ENCODE measurements around the gene MTMR1.

The MTMR1 gene

DNA sequence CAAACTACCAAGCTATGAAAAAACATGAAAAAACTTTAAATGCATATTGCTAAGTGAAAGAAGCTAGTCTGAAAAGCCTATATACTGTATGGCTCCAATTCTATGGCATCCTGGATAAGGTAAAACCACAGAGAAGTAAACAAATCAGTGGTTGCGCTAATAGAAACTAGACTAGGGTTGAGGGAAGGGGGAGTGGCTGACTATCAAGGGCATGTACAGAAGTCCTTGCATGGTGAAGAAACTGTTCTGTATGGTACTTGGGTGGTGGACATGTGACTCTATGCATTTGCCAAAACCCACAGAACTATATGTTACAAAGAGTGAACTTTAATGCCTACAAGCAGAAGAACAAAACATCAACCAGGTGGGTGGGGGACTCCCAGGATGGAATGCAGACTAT lies 96.8 kb downstream of the MTMR1 start:
- DNase-seq (ENCODE audit: low read depth): no peak

DNA sequence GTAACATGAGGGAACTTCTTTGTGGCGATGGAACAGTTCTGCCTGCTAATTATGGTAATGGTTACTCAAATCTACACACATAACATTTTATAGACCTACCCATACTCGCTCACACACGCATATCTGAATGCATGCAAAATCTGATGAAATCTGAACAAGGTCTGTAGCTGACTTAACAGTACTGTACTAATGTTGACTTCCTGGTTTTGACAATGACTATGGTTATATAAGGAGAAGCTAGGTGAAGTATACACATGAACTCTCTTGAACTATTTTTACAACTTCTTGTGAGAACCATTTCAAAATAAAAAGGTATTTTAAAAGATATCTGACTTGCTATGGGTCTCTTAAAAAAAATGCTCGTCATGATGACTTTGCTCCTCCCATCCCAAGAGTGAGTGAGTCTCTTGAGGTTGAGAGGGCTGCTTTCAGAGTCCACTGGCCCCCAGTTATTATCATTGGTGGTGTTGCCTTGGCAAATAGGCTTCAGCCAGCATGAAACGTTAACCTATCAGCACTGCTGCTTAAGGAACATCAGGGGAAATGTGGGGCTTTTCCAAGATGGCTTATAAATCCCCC lies 99.8 kb downstream of the MTMR1 start:
- DNase-seq (ENCODE audit: low read depth): no peak

DNA sequence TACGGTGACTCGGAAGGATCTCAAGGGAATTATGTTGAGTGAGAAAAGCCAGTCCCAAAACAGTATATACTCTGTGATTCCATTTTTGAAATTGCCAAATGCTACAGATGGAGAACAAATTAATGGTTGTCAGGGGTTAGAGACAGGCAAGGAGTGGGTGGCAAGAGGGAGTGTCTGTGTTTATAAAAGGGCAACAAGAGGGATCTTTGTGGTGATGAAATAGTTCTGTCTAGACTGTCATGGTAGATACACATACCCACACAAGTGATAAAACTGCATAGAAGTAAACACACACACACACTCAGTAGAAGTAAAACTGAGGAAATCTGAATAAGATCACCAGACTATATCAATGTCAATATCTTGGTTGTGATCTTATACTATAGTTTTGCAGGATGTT lies 112.5 kb downstream of the MTMR1 start:
- DNase-seq (ENCODE audit: low read depth): no peak

DNA sequence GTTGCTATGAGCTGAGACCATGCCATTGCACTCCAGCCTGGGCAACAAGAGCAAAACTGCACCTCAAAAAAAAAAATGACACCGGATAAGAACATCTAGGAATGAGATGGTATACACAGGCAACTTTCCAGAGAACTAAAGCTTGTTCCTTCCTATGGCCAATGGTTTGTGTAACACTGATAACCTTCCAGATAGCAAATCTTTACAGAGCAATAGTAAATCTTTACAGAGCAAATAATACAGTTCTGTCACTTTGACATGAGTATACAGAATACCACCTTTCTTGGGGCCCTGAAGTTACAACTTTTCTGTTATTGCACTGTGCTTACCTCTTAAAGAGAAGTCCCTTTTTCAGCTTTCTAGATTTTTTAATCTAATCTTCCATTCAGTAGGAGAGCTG lies 113.6 kb downstream of the MTMR1 start:
- no peak for DNase-seq (ENCODE audit: low read depth)

DNA sequence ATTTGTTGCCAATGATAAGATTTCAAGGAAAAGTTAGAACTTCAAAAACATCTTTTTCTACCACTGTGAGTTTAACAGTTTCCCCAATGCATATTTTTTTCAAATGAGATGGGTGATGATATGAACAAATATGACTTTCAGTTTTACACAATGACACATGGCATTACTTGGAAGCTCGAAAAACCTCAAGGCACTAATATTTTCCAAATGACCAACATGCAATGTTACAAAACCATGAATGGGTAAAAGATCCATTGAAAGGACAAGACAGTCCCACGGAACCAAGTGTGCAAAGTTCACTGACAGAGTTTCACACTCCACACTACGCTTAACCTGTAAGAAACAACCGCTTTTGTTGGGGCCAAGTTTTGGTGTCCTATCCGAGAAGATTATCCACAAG lies 120.7 kb downstream of the MTMR1 start:
- DNase-seq (ENCODE audit: low read depth): peak; percentile 38
